RWPE2 (cell line): Measurements from ENCODE around the gene WDR47.
"Not testable (repeated sequence)": the region's sequence is repeated elsewhere in the genome, so short reads cannot be mapped to it uniquely, and the experiment has no call there.

ENCODE experiments used
- ATAC-seq: fragments of 200-7000 bp; cut with Tn5 transposase; 3 replicates; pipeline ENCODE4 v1.9.1; 2021; ENCODE audit warnings: low read depth
- DNase-seq: peaks from one replicate; pipeline ENCODE4 v3.0.0-alpha.2; 2020; ENCODE audit warnings: low spot score
- H3K27ac ChIP-seq: fragments of 450-650 bp; 2 replicates; pipeline ENCODE4 v1.5.1; 2017; ENCODE audit warnings: mild to moderate bottlenecking; ENCODE audit not compliant: poor library complexity, severe bottlenecking
- H3K27me3 ChIP-seq: fragments of 250-450 bp; sonication (Bioruptor Pico); 2 replicates; pipeline ENCODE4 v1.5.1; 2021; ENCODE audit warnings: mild to moderate bottlenecking, moderate library complexity; ENCODE audit not compliant: insufficient read depth, poor library complexity, severe bottlenecking
- H3K36me3 ChIP-seq: fragments of 250-450 bp; sonication (Bioruptor Pico); 2 replicates; pipeline ENCODE4 v1.5.1; 2020; ENCODE audit warnings: low read depth, mild to moderate bottlenecking, moderate library complexity
- H3K4me1 ChIP-seq: fragments of 250-450 bp; sonication (Bioruptor Pico); 2 replicates; pipeline ENCODE4 v1.5.1; 2021; ENCODE audit warnings: mild to moderate bottlenecking, moderate library complexity; ENCODE audit not compliant: insufficient read depth, poor library complexity, severe bottlenecking
- H3K4me3 ChIP-seq: fragments of 250-450 bp; sonication (Bioruptor Pico); 2 replicates; pipeline ENCODE4 v1.5.1; 2021; ENCODE audit warnings: mild to moderate bottlenecking, moderate library complexity; ENCODE audit not compliant: severe bottlenecking
- H3K9me3 ChIP-seq: fragments of 250-450 bp; sonication (Bioruptor Pico); 2 replicates; pipeline ENCODE4 v1.5.1; 2021; ENCODE audit warnings: mild to moderate bottlenecking, moderate library complexity; ENCODE audit not compliant: severe bottlenecking
- CTCF ChIP-seq: fragments of 450-650 bp; IDR thresholded peaks from one replicate; pipeline ENCODE4 v1.5.1; 2017; ENCODE audit warnings: mild to moderate bottlenecking, moderate library complexity; ENCODE audit not compliant: poor library complexity, severe bottlenecking

WDR47 gene

GRCh38 chr1:109065137-109065536, 23.2 kb upstream of the WDR47 start:
- DNase-seq (no peak), ATAC-seq (no peak)
- no peak overlapping the region for H3K27ac ChIP-seq
- H3K36me3 ChIP-seq = peaks cover 57% of the 10 kb centered on the region
- H3K4me1 ChIP-seq = no peaks in the 10 kb centered on the region
- TF ChIP-seq CTCF = no peak
- no peaks in the 10 kb centered on the region for H3K9me3 ChIP-seq
- no peaks in the 10 kb centered on the region for H3K27me3 ChIP-seq
- no peak overlapping the region for H3K4me3 ChIP-seq

GRCh38 chr1:109061183-109061582, 19.3 kb upstream of the WDR47 start:
- H3K27me3 ChIP-seq = no peaks in the 10 kb centered on the region

GRCh38 chr1:109060707-109061106, 18.8 kb upstream of the WDR47 start:
- DNase-seq (no peak), ATAC-seq (no peak)
- no peak for TF ChIP-seq CTCF
- Histone ChIP-seq H3K4me1 (no peaks in the 10 kb centered on the region), H3K9me3 (no peaks in the 10 kb centered on the region), H3K27ac (no peak overlapping the region), H3K27me3 (no peaks in the 10 kb centered on the region), H3K36me3 (peaks cover 27% of the 10 kb centered on the region), H3K4me3 (no peak overlapping the region)

More at GRCh38 chr1:109061183-109061582, 19.3 kb upstream of the WDR47 start:
- H3K27ac ChIP-seq = no peak overlapping the region
- H3K4me3 ChIP-seq = no peak overlapping the region
- peaks cover 31% of the 10 kb centered on the region for H3K36me3 ChIP-seq
- TF ChIP-seq CTCF = no peak
- no peaks in the 10 kb centered on the region for H3K9me3 ChIP-seq
- no peaks in the 10 kb centered on the region for H3K4me1 ChIP-seq
- ATAC-seq = no peak
- no peak for DNase-seq

GRCh38 chr1:109059026-109059425, 17.1 kb upstream of the WDR47 start:
- Histone ChIP-seq H3K4me1 (no peaks in the 10 kb centered on the region), H3K27ac (no peak overlapping the region), H3K36me3 (peaks cover 11% of the 10 kb centered on the region), H3K9me3 (no peaks in the 10 kb centered on the region), H3K27me3 (no peaks in the 10 kb centered on the region), H3K4me3 (no peak overlapping the region)
- ATAC-seq = no peak
- DNase-seq = no peak
- TF ChIP-seq CTCF = no peak

GRCh38 chr1:109056064-109056463, 14.2 kb upstream of the WDR47 start:
- ATAC-seq (no peak), DNase-seq (no peak)
- H3K4me3 ChIP-seq = no peak overlapping the region
- H3K27ac ChIP-seq = no peak overlapping the region
- TF ChIP-seq CTCF = no peak
- no peaks in the 10 kb centered on the region for H3K9me3 ChIP-seq
- H3K36me3 ChIP-seq = no peaks in the 10 kb centered on the region
- no peaks in the 10 kb centered on the region for H3K27me3 ChIP-seq
- H3K4me1 ChIP-seq = no peaks in the 10 kb centered on the region

- not testable (repeated sequence) for H3K9me3 ChIP-seq, H3K4me3 ChIP-seq, DNase-seq, H3K27me3 ChIP-seq, H3K27ac ChIP-seq, H3K36me3 ChIP-seq, ATAC-seq
- peaks cover 14% of the 10 kb centered on the region for H3K4me1 ChIP-seq
These were observed 10.2 kb upstream of the WDR47 start for GRCh38 chr1:109052145-109052544.
